Measurements from ENCODE around the gene BLM.

BLM gene

DNA sequence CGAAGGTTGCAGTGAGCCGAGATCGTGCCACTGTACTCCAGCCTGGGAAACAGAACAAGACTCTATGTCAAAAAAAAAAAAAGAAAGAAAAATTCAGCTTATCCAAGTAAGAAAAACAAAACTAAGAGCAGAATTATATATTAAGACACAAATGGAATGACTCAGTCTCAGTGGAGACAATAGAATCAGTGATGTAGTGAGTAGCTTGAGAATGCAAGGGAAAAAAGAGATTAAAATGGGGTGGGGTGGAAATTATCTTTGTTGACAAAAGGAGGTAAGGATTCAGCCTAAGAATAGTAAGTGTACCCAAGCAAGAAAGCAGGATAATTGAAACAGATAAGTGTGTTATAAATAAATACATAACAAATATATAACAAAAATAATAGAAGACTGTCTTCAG, 70.7 kb downstream of the BLM start:
- H3K4me3 ChIP-seq (ENCODE audit: low read depth, low read length), result no peak overlapping the region

DNA sequence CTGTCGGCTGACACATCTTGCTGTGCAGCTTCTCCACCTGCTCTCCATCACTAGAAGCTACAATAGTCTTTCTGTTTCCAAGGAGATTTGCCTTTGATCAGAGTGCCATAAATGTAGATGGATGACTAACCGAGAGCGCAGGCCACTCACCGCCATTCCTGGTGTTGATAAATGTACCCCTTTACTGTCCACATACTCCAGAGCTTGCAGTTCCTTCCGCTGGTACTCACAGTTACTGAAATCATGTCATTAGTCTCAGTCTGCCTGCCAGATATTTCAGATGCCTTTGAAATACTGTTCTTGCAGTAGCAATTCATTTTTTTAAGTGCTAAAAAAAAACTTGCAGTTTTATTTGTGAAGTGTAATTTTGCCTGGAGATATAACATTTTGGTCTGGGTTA, 72.3 kb downstream of the BLM start:
- TF ChIP-seq, protein P1, sequence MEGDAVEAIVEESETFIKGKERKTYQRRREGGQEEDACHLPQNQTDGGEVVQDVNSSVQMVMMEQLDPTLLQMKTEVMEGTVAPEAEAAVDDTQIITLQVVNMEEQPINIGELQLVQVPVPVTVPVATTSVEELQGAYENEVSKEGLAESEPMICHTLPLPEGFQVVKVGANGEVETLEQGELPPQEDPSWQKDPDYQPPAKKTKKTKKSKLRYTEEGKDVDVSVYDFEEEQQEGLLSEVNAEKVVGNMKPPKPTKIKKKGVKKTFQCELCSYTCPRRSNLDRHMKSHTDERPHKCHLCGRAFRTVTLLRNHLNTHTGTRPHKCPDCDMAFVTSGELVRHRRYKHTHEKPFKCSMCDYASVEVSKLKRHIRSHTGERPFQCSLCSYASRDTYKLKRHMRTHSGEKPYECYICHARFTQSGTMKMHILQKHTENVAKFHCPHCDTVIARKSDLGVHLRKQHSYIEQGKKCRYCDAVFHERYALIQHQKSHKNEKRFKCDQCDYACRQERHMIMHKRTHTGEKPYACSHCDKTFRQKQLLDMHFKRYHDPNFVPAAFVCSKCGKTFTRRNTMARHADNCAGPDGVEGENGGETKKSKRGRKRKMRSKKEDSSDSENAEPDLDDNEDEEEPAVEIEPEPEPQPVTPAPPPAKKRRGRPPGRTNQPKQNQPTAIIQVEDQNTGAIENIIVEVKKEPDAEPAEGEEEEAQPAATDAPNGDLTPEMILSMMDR (IDR thresholded peaks at IDR 0.05; ENCODE audit: low read depth, low read length, missing control alignments), result no peak
- in situ Hi-C loops (cut with HindIII; ENCODE audit: low sequenced_read_pairs), result no loop called here
- no peak overlapping the region for H3K4me3 ChIP-seq (ENCODE audit: low read depth, low read length)
- no peak for DNase-seq (ENCODE audit: low read depth)

More for the DNA sequence above, 70.7 kb downstream of the BLM start:
- DNase-seq (ENCODE audit: low read depth), result no peak
- TF ChIP-seq, protein P1 (IDR thresholded peaks at IDR 0.05; ENCODE audit: low read depth, low read length, missing control alignments), result no peak
- in situ Hi-C loops (cut with HindIII; ENCODE audit: low sequenced_read_pairs), result no loop called here

DNA sequence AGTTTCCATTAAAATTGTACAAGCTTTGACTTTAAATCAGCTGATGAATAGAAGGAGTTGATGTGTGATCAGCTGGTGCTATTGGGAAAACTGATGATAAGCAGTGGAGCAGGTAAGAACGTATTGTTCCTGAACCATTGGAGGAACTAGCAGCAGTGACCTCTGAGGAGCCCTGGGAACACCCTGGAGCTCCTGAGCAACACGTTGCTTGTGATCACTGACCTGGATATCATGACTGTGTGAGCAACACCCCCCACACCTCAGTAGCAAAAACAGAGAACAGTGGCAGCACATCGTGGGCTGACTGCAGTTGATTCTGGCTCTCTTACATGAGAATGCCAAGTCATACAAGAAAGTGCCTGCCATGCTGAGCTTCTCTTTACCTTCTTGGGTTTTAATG, 72.9 kb downstream of the BLM start:
- no peak overlapping the region for H3K4me3 ChIP-seq (ENCODE audit: low read depth, low read length)
- in situ Hi-C loops (cut with HindIII; ENCODE audit: low sequenced_read_pairs), result loop anchor here (10.0 kb wide), 1 partner anchor 55 kb away; no protein-coding TSS in a partner anchor
- TF ChIP-seq, protein P1 (IDR thresholded peaks at IDR 0.05; ENCODE audit: low read depth, low read length, missing control alignments), result no peak
- no peak for DNase-seq (ENCODE audit: low read depth)

DNA sequence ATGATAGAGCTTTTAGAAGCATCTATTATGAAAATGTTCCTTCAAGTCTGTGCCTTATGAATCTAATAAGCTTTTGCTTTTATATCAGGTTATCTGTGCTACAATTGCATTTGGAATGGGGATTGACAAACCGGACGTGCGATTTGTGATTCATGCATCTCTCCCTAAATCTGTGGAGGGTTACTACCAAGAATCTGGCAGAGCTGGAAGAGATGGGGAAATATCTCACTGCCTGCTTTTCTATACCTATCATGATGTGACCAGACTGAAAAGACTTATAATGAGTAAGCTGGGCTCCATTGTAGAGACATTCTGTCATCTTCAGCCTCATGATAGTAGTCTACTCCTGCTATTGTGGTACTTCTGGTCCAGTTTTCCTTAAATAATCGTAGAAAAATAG, 73.4 kb downstream of the BLM start:
- TF ChIP-seq, protein P1 (IDR thresholded peaks at IDR 0.05; ENCODE audit: low read depth, low read length, missing control alignments), result no peak
- H3K4me3 ChIP-seq (ENCODE audit: low read depth, low read length), result no peak overlapping the region
- in situ Hi-C loops (cut with HindIII; ENCODE audit: low sequenced_read_pairs), result loop anchor here (10.0 kb wide), 1 partner anchor 56 kb away; no protein-coding TSS in a partner anchor
- no peak for DNase-seq (ENCODE audit: low read depth)

DNA sequence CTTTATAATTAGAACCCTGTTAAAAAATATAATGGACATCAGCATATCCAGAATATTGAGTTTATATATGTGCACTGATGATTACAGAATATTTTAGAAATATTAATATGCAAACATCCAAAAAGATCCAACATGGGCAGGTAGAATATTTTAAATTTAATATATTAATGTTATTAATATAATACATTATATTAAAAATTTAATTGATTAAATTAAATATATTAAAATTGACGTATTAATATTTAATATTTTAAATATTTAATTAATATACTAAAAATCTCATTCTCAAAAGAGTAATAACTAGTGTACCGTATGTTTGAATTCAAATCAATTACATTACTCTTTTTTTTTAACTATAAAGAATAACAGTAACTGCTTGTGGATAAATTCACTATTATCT, 77.4 kb downstream of the BLM start:
- DNase-seq (ENCODE audit: low read depth), result no peak
- in situ Hi-C loops (cut with HindIII; ENCODE audit: low sequenced_read_pairs), result loop anchor here (10.0 kb wide), 1 partner anchor 60 kb away; no protein-coding TSS in a partner anchor
- TF ChIP-seq, protein P1 (IDR thresholded peaks at IDR 0.05; ENCODE audit: low read depth, low read length, missing control alignments), result no peak
- H3K4me3 ChIP-seq (ENCODE audit: low read depth, low read length), result no peak overlapping the region

DNA sequence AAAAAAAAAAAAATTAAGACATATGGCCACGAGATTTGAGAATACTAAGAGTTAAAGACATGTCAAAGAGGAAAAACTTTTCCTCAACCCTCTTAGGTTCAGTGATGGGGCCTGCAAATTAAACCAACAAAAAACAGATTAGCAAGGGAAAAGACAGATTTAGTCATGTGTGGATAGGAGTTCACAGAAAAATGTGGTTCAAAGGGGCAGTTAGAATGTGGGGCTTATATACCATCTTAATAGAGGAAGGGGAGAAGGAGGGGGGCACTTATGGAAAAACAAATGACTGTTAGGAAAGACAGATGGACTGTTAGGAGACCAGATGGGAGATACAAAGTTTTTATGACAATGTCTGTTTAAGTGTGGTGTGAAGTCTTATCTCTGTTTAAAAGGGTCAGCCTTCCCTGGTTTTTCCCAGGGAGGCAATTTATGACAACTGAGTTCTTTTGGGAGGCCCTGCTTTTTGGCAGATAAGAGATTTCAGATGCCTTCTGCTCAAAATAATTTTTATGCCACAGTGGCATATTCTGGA, 82.6 kb downstream of the BLM start:
- TF ChIP-seq, protein P1 (IDR thresholded peaks at IDR 0.05; ENCODE audit: low read depth, low read length, missing control alignments), result no peak
- in situ Hi-C loops (cut with HindIII; ENCODE audit: low sequenced_read_pairs), result loop anchor here (5.0 to 10.0 kb wide), 3 partner anchors 33 to 65 kb away; no protein-coding TSS in a partner anchor
- no peak for DNase-seq (ENCODE audit: low read depth)
- H3K4me3 ChIP-seq (ENCODE audit: low read depth, low read length), result no peak overlapping the region
